Astrocyte (in vitro differentiated cells and primary cell): ENCODE data around the gene EGFL6. TPM values are rescaled to one million over a fixed set of nuclear protein-coding genes. Genes with fewer than 3 reads are reported as not detected.

Experiments
- DNase-seq: peaks from one replicate; pipeline ENCODE4 v3.0.0-alpha.2; 2010; ENCODE audit warnings: low read depth
- FAIRE-seq: peaks from 2 replicates; lab custom pipeline; 2011; peaks lifted over from hg19 to GRCh38; lab: Jason Lieb, UNC
- H2AFZ ChIP-seq: 2 replicates; pipeline ENCODE4 v1.6.0; 2012; ENCODE audit warnings: low read depth, low read length, inconsistent platforms
- H3K27ac ChIP-seq: 2 replicates; pipeline ENCODE4 v1.5.1; 2011; ENCODE audit warnings: low read depth, low read length, inconsistent platforms
- H3K27me3 ChIP-seq: 2 replicates; pipeline ENCODE4 v1.6.0; 2011; ENCODE audit warnings: low read length, inconsistent platforms; ENCODE audit not compliant: insufficient read depth
- H3K36me3 ChIP-seq: 2 replicates; pipeline ENCODE4 v1.5.1; 2011; ENCODE audit warnings: low read length, inconsistent platforms; ENCODE audit not compliant: insufficient read depth
- H3K4me1 ChIP-seq: 2 replicates; pipeline ENCODE4 v1.5.1; 2011; ENCODE audit warnings: low read length, inconsistent platforms; ENCODE audit not compliant: insufficient read depth
- H3K4me2 ChIP-seq: 2 replicates; pipeline ENCODE4 v1.6.0; 2012; ENCODE audit warnings: low read length, inconsistent platforms
- H3K4me3 ChIP-seq: 2 replicates; pipeline ENCODE4 v1.5.1; 2011; ENCODE audit warnings: low read depth, mild to moderate bottlenecking, low read length, inconsistent platforms; ENCODE audit not compliant: insufficient read depth
- H3K79me2 ChIP-seq: 2 replicates; pipeline ENCODE4 v1.6.0; 2012; ENCODE audit warnings: mild to moderate bottlenecking, low read length, inconsistent platforms; ENCODE audit not compliant: insufficient read depth
- H3K9ac ChIP-seq: 2 replicates; pipeline ENCODE4 v1.6.0; 2012; ENCODE audit warnings: mild to moderate bottlenecking, low read length, inconsistent platforms
- H3K9me3 ChIP-seq: 2 replicates; pipeline ENCODE4 v1.5.1; 2012; ENCODE audit warnings: low read depth, mild to moderate bottlenecking, low read length, inconsistent platforms; ENCODE audit not compliant: insufficient read depth
- H4K20me1 ChIP-seq: 2 replicates; pipeline ENCODE4 v1.6.0; 2012; ENCODE audit warnings: low read length, inconsistent platforms; ENCODE audit not compliant: insufficient read depth
- H3K27ac Mint-ChIP-seq: one replicate; pipeline ENCODE4 v1.8.0; 2021; ENCODE audit warnings: mild to moderate bottlenecking, mixed read lengths; ENCODE audit not compliant: unreplicated experiment
- H3K27me3 Mint-ChIP-seq: one replicate; pipeline ENCODE4 v1.8.0; 2021; ENCODE audit warnings: low read depth, mixed read lengths; ENCODE audit not compliant: unreplicated experiment
- H3K36me3 Mint-ChIP-seq: one replicate; pipeline ENCODE4 v1.8.0; 2021; ENCODE audit warnings: low read depth, mixed read lengths; ENCODE audit not compliant: unreplicated experiment
- H3K4me1 Mint-ChIP-seq: one replicate; pipeline ENCODE4 v1.8.0; 2021; ENCODE audit warnings: low read depth, mixed read lengths; ENCODE audit not compliant: unreplicated experiment
- H3K4me3 Mint-ChIP-seq: one replicate; pipeline ENCODE4 v1.8.0; 2021; ENCODE audit warnings: mild to moderate bottlenecking, moderate library complexity, mixed read lengths; ENCODE audit not compliant: unreplicated experiment
- H3K9me3 Mint-ChIP-seq: one replicate; pipeline ENCODE4 v1.8.0; 2021; ENCODE audit warnings: mild to moderate bottlenecking, mixed read lengths; ENCODE audit not compliant: unreplicated experiment
- CTCF ChIP-seq: IDR thresholded peaks from 2 replicates; pipeline ENCODE4 v1.5.1; 2011; ENCODE audit warnings: low read depth, mild to moderate bottlenecking, inconsistent platforms, low read length, moderate library complexity; ENCODE audit not compliant: insufficient read depth
- EZH2 ChIP-seq: IDR thresholded peaks from 2 replicates; pipeline ENCODE4 v1.6.1; 2012; ENCODE audit warnings: mild to moderate bottlenecking, low read length, inconsistent platforms; ENCODE audit not compliant: insufficient read depth
- microRNA-seq: library from miRNA; unstranded; fragments of <30 nt; microRNA quantifications from one replicate; pipeline ENCODE4 v1.2.0, GENCODE V29; 2020
- total RNA-seq: library from RNA; stranded (reverse); gene quantifications from 2 replicates; pipeline ENCODE4 v1.2.1, GENCODE V29; 2021

Gene EGFL6
- total RNA-seq, 1 donor from 2014 or later: 0.18 TPM

GRCh38 chrX:13681595-13681994, 112.2 kb downstream of the EGFL6 start:
- H3K4me1 Mint-ChIP-seq: peaks cover 8% of the 10 kb centered on the region
- no peaks in the 10 kb centered on the region for H3K36me3 ChIP-seq
- H3K9me3 Mint-ChIP-seq: no peaks in the 10 kb centered on the region

More at GRCh38 chrX:13681595-13681994, 112.2 kb downstream of the EGFL6 start:
- no peaks in the 10 kb centered on the region for H4K20me1 ChIP-seq
- no peaks in the 10 kb centered on the region for H3K4me1 ChIP-seq
- H3K4me3 ChIP-seq: no peak overlapping the region
- FAIRE-seq (no peak), DNase-seq (no peak)
- Mint-ChIP-seq H3K27me3 (no peaks in the 10 kb centered on the region), H3K27ac (no peak overlapping the region), H3K36me3 (no peaks in the 10 kb centered on the region), H3K4me3 (no peak overlapping the region)
- H3K27me3 ChIP-seq: no peaks in the 10 kb centered on the region
- H3K27ac ChIP-seq: no peak overlapping the region
- H2AFZ ChIP-seq: no peak overlapping the region
- no peaks in the 10 kb centered on the region for H3K9me3 ChIP-seq
- no peak overlapping the region for H3K4me2 ChIP-seq
- TF ChIP-seq EZH2 (no peak), CTCF (no peak)
- no peaks in the 10 kb centered on the region for H3K79me2 ChIP-seq
- no peak overlapping the region for H3K9ac ChIP-seq

Small RNAs within 50 kb of the gene (microRNA-seq; reads per million reads assigned to microRNA genes)
- not detected for gene MIR6086

Other genes starting within 250 kb of the EGFL6 start
- gene ATXN3L, start 249.5 kb upstream of the EGFL6 start, total RNA-seq: not detected in 2 replicates
- gene TCEANC, start 83.5 kb downstream of the EGFL6 start, total RNA-seq: 1.0 and 2.3 TPM in 2 replicates
- 31.2 and 34.2 TPM in 2 replicates for gene RAB9A, start 119.5 kb downstream of the EGFL6 start, total RNA-seq
- gene TRAPPC2, start 165.0 kb downstream of the EGFL6 start, total RNA-seq: 16.6 and 17.0 TPM in 2 replicates
- gene OFD1, start 165.1 kb downstream of the EGFL6 start, total RNA-seq: 16.1 and 22.0 TPM in 2 replicates
- 21.5 and 22.4 TPM in 2 replicates for gene GPM6B, start 247.5 kb downstream of the EGFL6 start, total RNA-seq